ENCODE results near the gene CEP152. TPM values are rescaled to one million over a fixed set of nuclear protein-coding genes. Genes with fewer than 3 reads are reported as not detected.
A peak's percentile ranks its signal among the peaks of the same experiment; 100 is the strongest.
"Not testable (repeated sequence)": the region's sequence is repeated elsewhere in the genome, so short reads cannot be mapped to it uniquely, and the experiment has no call there.

Gene CEP152, protein sequence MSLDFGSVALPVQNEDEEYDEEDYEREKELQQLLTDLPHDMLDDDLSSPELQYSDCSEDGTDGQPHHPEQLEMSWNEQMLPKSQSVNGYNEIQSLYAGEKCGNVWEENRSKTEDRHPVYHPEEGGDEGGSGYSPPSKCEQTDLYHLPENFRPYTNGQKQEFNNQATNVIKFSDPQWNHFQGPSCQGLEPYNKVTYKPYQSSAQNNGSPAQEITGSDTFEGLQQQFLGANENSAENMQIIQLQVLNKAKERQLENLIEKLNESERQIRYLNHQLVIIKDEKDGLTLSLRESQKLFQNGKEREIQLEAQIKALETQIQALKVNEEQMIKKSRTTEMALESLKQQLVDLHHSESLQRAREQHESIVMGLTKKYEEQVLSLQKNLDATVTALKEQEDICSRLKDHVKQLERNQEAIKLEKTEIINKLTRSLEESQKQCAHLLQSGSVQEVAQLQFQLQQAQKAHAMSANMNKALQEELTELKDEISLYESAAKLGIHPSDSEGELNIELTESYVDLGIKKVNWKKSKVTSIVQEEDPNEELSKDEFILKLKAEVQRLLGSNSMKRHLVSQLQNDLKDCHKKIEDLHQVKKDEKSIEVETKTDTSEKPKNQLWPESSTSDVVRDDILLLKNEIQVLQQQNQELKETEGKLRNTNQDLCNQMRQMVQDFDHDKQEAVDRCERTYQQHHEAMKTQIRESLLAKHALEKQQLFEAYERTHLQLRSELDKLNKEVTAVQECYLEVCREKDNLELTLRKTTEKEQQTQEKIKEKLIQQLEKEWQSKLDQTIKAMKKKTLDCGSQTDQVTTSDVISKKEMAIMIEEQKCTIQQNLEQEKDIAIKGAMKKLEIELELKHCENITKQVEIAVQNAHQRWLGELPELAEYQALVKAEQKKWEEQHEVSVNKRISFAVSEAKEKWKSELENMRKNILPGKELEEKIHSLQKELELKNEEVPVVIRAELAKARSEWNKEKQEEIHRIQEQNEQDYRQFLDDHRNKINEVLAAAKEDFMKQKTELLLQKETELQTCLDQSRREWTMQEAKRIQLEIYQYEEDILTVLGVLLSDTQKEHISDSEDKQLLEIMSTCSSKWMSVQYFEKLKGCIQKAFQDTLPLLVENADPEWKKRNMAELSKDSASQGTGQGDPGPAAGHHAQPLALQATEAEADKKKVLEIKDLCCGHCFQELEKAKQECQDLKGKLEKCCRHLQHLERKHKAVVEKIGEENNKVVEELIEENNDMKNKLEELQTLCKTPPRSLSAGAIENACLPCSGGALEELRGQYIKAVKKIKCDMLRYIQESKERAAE (N-terminal part only)
- 5.2 and 14.8 TPM in 2 replicates for total RNA-seq

DNA sequence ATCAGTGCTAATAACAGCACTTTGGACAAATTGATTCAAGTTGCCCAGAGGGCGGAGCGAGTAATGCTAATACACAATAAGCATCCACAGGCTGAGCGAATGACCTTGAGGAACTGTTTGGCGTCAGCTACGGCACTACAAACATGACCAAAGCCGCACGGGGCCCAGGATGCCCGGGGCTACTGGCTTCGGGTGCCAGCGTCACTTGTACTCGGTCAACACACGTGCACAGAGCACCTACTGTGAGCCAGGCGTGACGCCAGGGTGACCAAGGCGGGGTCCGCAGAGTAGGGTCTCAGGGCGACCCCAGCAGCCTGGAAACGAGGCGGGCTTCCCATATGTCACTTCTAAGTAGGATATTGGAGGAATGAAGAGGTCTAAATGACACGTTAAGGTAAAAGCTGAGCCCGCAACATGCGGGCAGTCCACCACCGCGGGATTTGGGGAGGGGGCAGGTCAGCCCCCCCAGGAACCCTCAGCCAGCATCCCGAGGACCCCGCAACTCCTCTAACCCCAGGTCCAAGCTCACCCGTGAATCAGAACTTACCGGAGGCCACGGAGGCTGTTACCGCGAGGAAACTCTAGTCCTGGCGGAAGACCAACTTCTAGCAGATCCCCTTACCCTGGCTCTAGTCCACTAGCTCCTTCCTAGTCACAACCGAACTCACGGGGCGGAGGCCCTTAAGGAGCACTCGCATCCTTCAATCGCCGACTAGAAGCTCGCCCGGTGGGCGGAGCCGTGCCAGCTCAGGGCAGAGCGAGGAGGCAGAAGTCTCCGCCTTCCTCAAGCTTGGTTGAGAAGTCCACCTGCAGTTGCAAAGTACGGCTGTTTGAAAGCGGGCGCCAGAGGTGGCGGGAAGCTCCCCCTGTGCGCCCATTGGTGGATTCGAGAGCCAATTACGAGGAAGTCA is at the start of gene CEP152:
TSS of gene CEP152 (minus strand) at position 656 of the 911 bp plus-strand sequence. CDS start 5,420 bp downstream, outside the sequence.
- peak within 1 kb of the TSS; percentile 94 for H3K4me3 ChIP-seq (ENCODE audit: low read depth, low read length)
- peak; percentile 99 for DNase-seq (ENCODE audit: low read depth)
- TF ChIP-seq, protein P1, sequence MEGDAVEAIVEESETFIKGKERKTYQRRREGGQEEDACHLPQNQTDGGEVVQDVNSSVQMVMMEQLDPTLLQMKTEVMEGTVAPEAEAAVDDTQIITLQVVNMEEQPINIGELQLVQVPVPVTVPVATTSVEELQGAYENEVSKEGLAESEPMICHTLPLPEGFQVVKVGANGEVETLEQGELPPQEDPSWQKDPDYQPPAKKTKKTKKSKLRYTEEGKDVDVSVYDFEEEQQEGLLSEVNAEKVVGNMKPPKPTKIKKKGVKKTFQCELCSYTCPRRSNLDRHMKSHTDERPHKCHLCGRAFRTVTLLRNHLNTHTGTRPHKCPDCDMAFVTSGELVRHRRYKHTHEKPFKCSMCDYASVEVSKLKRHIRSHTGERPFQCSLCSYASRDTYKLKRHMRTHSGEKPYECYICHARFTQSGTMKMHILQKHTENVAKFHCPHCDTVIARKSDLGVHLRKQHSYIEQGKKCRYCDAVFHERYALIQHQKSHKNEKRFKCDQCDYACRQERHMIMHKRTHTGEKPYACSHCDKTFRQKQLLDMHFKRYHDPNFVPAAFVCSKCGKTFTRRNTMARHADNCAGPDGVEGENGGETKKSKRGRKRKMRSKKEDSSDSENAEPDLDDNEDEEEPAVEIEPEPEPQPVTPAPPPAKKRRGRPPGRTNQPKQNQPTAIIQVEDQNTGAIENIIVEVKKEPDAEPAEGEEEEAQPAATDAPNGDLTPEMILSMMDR (IDR thresholded peaks at IDR 0.05; ENCODE audit: insufficient read depth, low read depth, low read length): no peak

DNA sequence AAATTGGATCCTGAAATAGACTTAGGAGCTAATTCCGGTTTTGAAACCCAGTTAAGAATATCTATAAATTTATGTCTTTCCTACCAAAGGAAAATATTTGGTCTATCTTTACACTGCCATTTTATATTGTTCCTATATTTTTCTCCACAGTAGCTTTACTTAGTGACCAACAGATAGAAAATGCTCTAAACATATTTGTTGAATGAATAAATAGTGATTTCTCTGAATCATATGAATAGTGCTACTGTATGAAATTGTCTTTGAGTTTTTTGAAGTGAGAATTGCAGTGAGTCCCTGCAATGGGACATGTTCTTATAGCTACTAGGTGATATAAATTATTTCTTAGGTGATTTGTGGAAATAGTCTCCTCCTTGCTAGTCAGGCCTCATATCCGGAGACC is 48.6 kb upstream of the CEP152 start:
- TF ChIP-seq, protein P1 (IDR thresholded peaks at IDR 0.05; ENCODE audit: insufficient read depth, low read depth, low read length): no peak
- no peak overlapping the region for H3K4me3 ChIP-seq (ENCODE audit: low read depth, low read length)
- no peak for DNase-seq (ENCODE audit: low read depth)

DNA sequence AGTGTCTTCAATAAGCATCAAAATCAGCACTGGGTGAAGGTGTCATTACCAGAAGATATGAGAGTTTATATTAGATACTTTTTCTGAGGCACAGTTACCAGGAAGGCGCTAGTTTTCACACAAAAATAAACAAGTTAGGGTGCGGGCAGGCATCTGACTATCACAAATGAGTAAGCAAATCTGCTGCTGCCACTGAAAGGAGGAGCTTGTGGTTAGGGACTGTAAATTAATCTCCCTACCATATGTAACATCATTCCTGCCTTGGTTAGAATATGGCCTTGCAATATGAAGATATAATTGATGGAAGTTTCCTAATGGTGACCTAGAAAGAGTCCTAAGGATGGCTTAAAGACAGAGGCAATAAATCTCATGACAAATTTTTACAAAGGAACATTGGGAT is 47.5 kb upstream of the CEP152 start:
- TF ChIP-seq, protein P1 (IDR thresholded peaks at IDR 0.05; ENCODE audit: insufficient read depth, low read depth, low read length): no peak
- DNase-seq (ENCODE audit: low read depth): peak; percentile 78
- no peak overlapping the region for H3K4me3 ChIP-seq (ENCODE audit: low read depth, low read length)

DNA sequence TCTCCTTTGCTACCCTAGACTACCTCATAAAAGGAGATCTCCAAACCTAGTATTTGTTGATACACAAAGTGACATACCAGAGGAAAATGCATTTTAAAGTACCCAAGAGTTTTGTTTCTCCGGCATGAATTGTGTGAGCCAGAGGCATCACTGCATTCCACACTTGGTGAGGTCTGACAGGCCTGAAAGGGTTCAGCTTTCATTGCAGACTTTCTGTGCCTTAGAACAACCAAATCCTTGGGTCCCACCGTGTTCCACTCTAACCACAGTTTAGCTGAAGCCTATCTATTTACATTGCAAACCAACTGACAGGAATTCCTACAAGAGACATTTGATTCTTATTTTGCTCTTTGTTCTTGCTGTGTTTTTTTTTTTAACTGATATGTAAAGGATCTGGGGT is 46.1 kb upstream of the CEP152 start:
- peak; percentile 34 for DNase-seq (ENCODE audit: low read depth)

DNA sequence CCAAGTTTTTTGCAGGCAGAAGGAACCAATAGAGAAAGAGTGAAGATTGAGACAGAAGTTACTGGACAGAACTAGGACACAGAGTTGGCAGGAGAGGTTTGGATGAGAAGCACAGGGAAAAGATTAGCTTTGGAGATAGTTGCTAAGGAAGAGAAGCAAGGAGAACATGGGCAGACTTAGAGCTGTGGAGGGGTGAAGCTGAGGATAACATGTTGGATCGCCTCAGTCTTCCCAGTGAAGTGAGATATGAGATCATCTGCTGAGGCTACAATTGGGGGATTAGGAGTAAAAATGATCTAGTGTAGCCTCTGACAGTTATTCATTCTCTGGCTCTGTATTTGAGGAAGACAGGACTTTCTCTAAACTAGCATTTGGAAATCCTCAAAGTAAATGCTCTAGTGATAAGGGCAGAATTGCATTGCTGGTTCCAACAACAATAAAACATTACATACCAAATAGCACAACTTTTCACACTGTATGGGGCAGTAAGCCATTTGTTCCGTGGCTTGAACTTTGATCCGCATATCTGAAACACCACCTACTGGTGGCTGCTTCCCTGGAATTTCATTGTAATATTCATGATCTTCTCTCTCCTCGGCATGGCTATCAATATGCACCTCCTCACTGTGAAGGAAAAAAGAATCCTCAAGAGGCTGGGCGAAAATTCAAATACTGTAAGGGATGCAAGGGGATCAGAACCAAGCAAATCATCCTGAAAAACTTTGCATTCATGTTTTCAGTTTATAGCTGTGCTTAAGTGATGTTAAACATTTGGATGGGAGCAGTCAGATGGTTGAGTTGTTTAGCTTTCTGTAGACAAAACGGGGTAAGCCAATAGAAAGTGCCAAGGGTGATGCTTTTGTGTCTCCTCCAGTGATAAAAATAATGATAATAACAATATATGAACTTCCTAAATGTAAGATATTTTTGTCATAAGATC is 44.9 kb upstream of the CEP152 start:
- TF ChIP-seq, protein P1 (IDR thresholded peaks at IDR 0.05; ENCODE audit: insufficient read depth, low read depth, low read length): peak; percentile 58
- no peak overlapping the region for H3K4me3 ChIP-seq (ENCODE audit: low read depth, low read length)
- DNase-seq (ENCODE audit: low read depth): peak; percentile 52

More for the DNA sequence above, 46.1 kb upstream of the CEP152 start:
- H3K4me3 ChIP-seq (ENCODE audit: low read depth, low read length): no peak overlapping the region
- TF ChIP-seq, protein P1 (IDR thresholded peaks at IDR 0.05; ENCODE audit: insufficient read depth, low read depth, low read length): no peak

DNA sequence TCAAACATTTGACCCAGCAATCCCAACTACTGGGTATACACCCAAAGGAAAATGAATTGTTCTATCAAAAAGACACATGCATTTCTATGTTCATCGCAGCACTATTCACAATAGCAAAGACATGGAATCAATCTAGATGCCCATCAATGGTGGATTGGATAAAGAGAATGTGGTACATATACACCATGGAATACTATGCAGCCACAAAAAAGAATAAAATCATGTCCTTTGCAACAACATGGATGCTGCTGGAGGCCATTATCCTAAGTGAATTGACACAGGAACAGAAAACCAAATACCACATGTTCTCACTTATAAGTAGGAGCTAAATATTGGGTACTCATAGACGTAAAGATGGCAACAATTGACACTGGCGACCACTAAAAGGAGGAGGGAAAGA is 43.6 kb upstream of the CEP152 start:
- not testable (repeated sequence) for DNase-seq (ENCODE audit: low read depth); H3K4me3 ChIP-seq (ENCODE audit: low read depth, low read length)

Data from fibroblast of villous mesenchyme (primary cell).